ENCODE measurements around the gene STON2.
"Not testable (repeated sequence)": the region's sequence is repeated elsewhere in the genome, so short reads cannot be mapped to it uniquely, and the experiment has no call there.

The STON2 gene

DNA sequence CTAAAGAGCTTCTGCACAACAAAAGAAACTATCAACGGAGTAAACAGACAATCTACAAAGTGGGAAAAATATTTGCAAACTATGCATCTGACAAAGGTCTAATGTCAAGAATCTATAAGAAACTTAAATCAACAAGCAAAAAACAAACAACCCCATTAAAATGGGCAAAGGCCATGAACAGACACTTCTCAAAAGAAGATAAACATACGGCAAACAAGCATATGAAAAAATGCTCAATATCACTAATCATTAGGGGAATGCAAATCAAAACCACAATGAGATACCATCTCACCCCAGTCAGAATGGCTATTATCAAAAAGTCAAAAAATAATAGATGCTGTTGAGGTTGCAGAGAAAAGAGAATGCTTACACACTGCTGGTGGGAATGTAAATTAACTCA, 20.1 kb downstream of the STON2 start:
- not testable (repeated sequence) for DNase-seq (ENCODE audit: low read depth)

DNA sequence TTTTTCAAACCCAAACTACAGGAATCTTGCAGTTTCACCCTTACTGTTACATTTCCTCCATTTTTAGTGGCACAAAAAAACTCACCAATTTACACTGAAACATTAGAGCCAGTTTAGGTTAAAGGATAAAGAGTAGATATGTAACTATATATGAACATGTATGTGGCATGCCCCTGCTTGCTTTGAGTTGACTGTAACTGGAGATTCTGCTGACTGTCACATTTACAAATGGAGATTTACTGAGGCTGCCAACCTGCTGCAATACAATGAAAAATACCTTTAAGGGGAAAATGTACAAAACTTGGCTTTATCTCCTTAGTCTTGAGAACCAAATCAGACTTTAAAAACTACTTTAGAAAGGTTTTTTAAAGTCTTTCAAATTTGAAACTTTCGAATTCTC, 28.3 kb downstream of the STON2 start:
- no peak for DNase-seq (ENCODE audit: low read depth)

GRCh38 chr14:81367563-81367962, 32.6 kb downstream of the STON2 start:
- DNase-seq (ENCODE audit: low read depth): no peak

DNA sequence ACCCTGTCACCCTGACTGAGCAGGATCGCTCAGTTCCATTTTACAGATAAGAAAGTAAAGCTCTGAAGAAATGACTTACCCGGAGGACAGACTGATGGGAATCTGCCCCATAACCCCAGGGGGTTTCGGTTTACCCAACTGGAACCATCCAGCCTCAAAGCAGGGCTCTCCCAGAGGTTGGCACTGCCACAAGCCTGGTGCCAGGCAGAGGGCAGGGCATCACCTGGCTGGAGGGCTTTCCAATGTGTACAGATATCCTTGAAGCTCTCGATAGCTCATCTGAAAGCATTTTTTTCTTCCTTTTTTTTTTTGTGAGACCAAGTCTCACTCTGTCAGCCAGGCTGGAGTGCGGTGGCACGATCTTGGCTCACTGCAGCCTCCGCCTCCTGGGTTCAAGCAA, 33.2 kb downstream of the STON2 start:
- DNase-seq (ENCODE audit: low read depth): no peak

- DNase-seq (ENCODE audit: low read depth): no peak
These were observed 33.9 kb downstream of the STON2 start for GRCh38 chr14:81366214-81366613.

DNA sequence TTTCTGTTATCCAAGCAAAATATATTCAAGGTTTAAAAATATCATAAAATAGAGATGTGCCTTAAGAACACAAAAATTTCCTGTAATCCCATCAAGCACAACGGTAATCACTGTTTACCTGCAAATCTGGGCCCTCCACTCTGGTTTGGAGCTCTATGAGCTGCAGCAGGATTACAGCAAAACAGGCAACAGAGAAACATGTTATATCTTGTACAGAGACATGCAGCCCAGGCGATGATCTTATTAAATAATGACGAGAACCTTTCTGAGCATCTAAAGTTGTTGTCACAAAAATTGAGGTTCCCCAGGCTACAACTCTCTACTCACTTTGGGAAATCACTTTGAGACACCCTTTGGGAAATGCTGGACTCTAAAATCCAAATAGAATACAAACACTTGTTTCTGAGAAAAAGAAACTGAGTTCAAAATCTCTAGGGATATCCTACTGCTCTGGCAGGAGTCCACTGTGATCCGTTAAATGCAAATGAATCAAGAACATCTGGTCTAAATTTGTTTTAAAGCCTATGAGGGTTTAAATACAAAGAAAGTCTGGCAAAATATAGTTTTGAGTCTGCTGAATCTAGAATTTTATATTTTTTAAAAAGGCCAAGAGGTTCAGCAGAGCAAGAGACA, 36.3 kb downstream of the STON2 start:
- DNase-seq (ENCODE audit: low read depth): no peak

GRCh38 chr14:81353691-81354323, 46.3 kb downstream of the STON2 start:
- no peak for DNase-seq (ENCODE audit: low read depth)

DNA sequence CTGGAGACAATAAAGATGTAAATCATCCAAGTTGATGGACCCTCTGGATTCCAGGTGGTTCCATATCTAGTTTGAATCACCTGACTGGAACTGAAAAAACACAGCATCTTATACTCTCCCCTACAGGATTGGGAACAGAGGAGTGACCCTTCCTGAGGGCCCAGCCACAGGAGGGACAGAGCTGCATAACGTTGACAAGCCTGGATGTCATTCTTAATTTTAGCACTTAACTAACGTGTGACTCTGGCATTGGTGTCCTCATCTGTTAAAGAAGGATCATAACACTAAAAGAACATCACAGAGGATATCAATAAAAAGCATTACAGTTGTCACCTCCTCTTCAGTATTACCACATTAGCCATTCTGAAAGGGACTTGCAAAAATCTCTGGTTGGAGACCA, 47.7 kb downstream of the STON2 start:
- DNase-seq (ENCODE audit: low read depth): no peak

- no peak for DNase-seq (ENCODE audit: low read depth)
These were observed 48.9 kb downstream of the STON2 start for GRCh38 chr14:81351205-81351604.

GRCh38 chr14:81350344-81351130, 49.6 kb downstream of the STON2 start:
- DNase-seq (ENCODE audit: low read depth): no peak

- DNase-seq (ENCODE audit: low read depth): no peak
These were observed 52.1 kb downstream of the STON2 start for GRCh38 chr14:81348061-81348460.

DNA sequence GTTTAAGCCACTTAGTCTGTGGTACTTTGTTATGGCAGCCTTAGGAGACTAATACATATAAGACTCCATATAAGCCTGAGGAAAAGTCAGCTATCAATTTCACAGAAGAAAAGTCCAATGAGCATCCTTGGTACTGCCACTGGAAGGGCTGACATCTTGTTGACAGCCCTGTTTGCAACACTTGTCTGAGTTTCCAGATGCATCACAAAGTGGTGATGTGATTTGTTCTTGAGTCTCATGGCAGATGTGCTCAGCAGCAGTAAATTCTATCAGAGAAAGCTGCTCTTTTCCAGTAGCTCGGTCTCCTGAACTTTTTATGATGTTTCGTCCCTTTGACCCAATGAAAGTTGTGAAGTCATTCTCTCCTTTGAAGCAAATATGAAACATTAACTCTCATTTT, 54.3 kb downstream of the STON2 start:
- DNase-seq (ENCODE audit: low read depth): no peak

GRCh38 chr14:81344481-81345160, 55.5 kb downstream of the STON2 start:
- DNase-seq (ENCODE audit: low read depth): no peak

- no peak for DNase-seq (ENCODE audit: low read depth)
These were observed 56.4 kb downstream of the STON2 start for GRCh38 chr14:81343701-81344100.

GRCh38 chr14:81342850-81343580, 57.1 kb downstream of the STON2 start:
- no peak for DNase-seq (ENCODE audit: low read depth)

- DNase-seq (ENCODE audit: low read depth): no peak
These were observed 58.3 kb downstream of the STON2 start for GRCh38 chr14:81341781-81342180.

DNA sequence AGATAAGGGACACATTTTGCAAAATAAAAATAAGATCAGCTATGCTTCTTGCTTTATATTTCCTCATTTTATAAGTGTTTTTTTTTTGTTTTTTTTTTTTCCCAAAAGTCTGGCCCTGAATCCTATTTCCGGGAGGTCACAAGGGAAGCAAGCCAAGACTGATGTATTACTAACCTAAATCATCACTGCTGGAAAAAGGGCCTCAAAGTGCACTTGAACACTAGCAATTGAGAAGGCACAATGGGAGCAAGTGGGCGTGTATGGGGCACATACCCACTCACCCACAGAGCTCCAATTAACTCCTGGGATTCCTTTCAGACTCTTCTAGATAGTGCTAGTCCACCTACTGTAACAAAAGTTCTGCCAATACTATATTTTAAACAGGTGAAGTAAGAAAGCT, 58.8 kb downstream of the STON2 start:
- no peak for DNase-seq (ENCODE audit: low read depth)

- no peak for DNase-seq (ENCODE audit: low read depth)
These were observed 59.9 kb downstream of the STON2 start for GRCh38 chr14:81340201-81340600.

GRCh38 chr14:81337073-81337472, 63.1 kb downstream of the STON2 start:
- DNase-seq (ENCODE audit: low read depth): no peak

GRCh38 chr14:81336009-81336408, 64.1 kb downstream of the STON2 start:
- no peak for DNase-seq (ENCODE audit: low read depth)

DNA sequence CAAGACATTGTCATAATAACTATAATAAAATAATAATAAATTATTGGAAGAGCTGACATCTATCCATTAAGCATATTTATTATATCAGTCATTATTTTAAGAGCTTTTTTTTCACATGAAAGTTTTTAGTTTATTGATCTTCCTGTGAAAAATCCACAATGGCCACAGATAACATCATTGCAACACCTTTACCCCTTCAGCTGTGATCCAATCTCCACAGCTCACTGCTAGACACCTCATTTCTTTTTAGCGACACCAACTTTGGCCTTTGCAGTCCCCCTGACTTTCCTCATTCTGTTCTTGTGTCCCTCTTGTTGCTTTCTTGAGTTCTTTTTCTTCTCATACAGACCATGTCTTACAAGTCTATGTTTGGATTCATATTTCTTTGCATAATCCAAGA, 67.4 kb downstream of the STON2 start:
- no peak for DNase-seq (ENCODE audit: low read depth)
